Stomach (tissue), 4 donors: Measurements from ENCODE around the gene MED13L.

Source experiments
- POLR2AphosphoS5 ChIP-seq, 3 donors: sonication (generic); formaldehyde crosslinking; IDR thresholded peaks; one replicate each; pipeline ENCODE4 v1.6.1; 2016; ENCODE audit warnings: antibody characterized with exemption in 3 of 3
- TF ChIP-seq, protein P1 (sequence below), 7 experiments: fragments of 450-650 bp in 4 of 7; fragments of 200-600 bp in 3 of 7; sonication (generic) in 3 of 7; IDR thresholded peaks; one replicate each; pipeline ENCODE4 v1.5.1; 2016 to 2019; ENCODE audit warnings: antibody characterized with exemption in 7 of 7, control low read depth in 2 of 7, mild to moderate bottlenecking in 1 of 7

DNA sequence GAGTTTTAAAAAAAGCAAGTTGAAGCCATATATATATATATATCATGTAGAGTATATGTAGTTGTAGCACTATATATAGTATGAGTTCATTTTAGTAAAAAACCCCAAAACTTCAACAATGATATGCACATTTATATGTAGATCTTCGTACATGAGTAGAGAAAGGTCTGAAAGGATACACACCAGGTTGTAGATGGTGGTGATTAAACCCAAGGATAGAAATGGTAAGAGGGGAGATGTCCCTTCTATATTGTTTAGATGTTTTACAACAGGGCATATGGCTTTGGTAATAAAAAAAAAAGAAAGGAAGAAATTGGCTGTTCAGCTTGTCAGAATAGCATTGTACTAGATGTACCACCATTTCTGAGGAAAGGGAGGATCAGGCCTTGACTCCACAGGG is 31.9 kb upstream of the MED13L start:
- TF ChIP-seq, protein P1, sequence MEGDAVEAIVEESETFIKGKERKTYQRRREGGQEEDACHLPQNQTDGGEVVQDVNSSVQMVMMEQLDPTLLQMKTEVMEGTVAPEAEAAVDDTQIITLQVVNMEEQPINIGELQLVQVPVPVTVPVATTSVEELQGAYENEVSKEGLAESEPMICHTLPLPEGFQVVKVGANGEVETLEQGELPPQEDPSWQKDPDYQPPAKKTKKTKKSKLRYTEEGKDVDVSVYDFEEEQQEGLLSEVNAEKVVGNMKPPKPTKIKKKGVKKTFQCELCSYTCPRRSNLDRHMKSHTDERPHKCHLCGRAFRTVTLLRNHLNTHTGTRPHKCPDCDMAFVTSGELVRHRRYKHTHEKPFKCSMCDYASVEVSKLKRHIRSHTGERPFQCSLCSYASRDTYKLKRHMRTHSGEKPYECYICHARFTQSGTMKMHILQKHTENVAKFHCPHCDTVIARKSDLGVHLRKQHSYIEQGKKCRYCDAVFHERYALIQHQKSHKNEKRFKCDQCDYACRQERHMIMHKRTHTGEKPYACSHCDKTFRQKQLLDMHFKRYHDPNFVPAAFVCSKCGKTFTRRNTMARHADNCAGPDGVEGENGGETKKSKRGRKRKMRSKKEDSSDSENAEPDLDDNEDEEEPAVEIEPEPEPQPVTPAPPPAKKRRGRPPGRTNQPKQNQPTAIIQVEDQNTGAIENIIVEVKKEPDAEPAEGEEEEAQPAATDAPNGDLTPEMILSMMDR (IDR thresholded peaks at IDR 0.05): no peak
- TF ChIP-seq POLR2AphosphoS5 (IDR thresholded peaks at IDR 0.05): no peak
